SK-N-DZ (cell line): ENCODE measurements around the gene SLC30A5.

Experiments used
- DNase-seq: peaks from one replicate; pipeline ENCODE4 v3.0.0-alpha.2; 2015; ENCODE audit warnings: low spot score
- small RNA-seq, 2 experiments: library from RNA; depleted of rRNA; stranded (forward); fragments of <200 nt; gene quantifications; one replicate each; pipeline ENCODE3, GENCODE V24; 2014

The SLC30A5 gene

GRCh38 chr5:69167493-69167855 is 73.7 kb downstream of the SLC30A5 start:
- DNase-seq, result no peak

DNA sequence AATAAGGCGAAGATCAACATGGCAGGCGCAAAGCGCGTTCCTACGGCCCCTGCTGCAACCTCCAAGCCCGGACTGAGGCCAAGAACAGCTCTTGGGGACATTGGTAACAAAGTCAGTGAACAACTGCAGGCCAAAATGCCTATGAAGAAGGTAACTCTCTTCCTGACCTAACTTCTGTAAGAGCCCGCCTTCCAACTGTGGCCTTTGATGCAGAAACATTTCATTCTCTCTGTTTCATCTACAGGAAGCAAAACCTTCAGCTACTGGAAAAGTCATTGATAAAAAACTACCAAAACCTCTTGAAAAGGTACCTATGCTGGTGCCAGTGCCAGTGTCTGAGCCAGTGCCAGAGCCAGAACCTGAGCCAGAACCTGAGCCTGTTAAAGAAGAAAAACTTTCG is 74.1 kb downstream of the SLC30A5 start:
- no peak for DNase-seq

DNA sequence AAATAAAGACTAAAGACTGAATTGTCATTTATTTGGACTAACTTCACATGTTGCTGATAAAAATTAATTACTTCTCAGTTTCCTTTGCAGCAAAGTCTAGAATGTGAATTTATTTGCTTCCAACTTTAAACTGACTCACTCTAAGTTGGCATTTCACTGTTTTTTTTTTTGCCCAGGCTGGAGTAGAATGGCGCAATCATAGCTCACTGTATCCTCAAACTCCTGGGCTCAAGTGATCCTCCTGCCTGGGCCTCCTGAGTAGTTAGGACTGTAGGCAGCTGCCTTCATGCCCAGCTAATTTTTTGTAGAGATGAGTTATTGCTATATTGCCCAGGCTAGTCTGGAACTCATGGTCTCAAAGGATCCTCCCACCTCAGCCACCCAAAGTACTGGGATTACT is 76.7 kb downstream of the SLC30A5 start:
- DNase-seq, result no peak

DNA sequence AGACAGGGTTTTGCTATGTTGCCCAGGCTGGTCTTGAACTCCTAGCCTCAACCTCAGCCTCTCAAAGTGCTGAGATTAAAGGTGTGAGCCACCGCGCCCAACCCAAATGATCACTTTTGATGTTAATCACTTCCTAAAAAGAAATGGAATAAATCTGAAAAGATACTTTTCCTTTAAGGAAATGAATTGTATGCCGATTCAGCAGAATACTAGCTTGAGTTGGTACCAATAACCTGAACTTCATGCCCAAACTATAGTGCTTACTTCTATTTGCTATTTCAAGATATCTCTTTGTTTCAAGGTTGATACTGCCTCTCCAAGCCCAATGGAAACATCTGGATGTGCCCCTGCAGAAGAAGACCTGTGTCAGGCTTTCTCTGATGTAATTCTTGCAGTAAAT is 77.2 kb downstream of the SLC30A5 start:
- no peak for DNase-seq

Small RNA genes lying within 50 kb of the gene (small RNA-seq; reads per million reads assigned to genes)
- gene SNORA50D (0 reads per million in 2 experiments), gene SUMO2P4 (0 reads per million in 2 experiments)
